GM12891 (cell line): ENCODE measurements around the gene STPG1.

Experiments used
- DNase-seq: peaks from one replicate; pipeline ENCODE4 v3.0.0; 2011; ENCODE audit warnings: low spot score; ENCODE audit not compliant: insufficient read length
- FAIRE-seq: peaks from 2 replicates; lab custom pipeline; 2011; peaks lifted over from hg19 to GRCh38; lab: Jason Lieb, UNC
- PAX5 ChIP-seq: IDR thresholded peaks from 2 replicates; pipeline ENCODE4 v1.6.1; 2011; ENCODE audit warnings: low read length, moderate library complexity, mild to moderate bottlenecking; ENCODE audit not compliant: insufficient read depth, severe bottlenecking
- POLR2A ChIP-seq: IDR thresholded peaks from 2 replicates; pipeline ENCODE4 v1.6.1; 2011; ENCODE audit warnings: low read depth, low read length, control low read depth
- POLR2AphosphoS5 ChIP-seq: IDR thresholded peaks from 2 replicates; pipeline ENCODE4 v1.6.1; 2011; ENCODE audit warnings: low read depth, low read length, control low read depth
- POU2F2 ChIP-seq: IDR thresholded peaks from 2 replicates; pipeline ENCODE4 v1.6.1; 2011; ENCODE audit warnings: low read depth, mild to moderate bottlenecking, control low read depth, low read length, moderate library complexity
- SPI1 ChIP-seq: IDR thresholded peaks from 2 replicates; pipeline ENCODE4 v1.6.1; 2011; ENCODE audit warnings: low read depth, low read length, control low read depth
- TAF1 ChIP-seq: IDR thresholded peaks from 2 replicates; pipeline ENCODE4 v1.6.1; 2011; ENCODE audit warnings: low read depth, low read length, control low read depth

STPG1 gene

DNA sequence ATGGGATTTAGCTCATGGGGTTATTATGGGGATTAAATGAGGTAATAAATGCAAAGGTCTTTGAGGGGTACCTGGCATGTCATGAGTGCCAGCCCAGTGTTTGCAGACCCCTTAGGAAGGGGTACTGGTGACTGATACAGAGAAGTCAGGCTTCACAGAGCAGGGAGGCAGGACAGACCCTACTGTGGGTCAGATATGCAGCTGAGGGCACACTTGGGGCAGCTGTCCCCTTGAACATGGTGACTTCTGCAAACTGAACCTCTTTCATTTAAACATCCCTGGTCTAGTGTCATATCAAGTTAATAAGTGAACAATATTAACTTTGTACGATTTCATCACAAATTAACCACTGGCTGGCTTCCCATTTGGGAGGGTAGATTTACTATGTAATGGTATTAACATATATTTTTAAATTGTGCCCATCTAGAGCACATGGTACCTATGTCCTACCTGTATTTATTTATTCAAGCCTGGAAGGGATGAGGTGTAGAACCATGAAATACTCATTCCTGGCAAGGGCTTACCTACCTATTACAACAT is 25.9 kb downstream of the STPG1 start:
- TF ChIP-seq PAX5 (no peak), SPI1 (no peak), POLR2A (no peak), POLR2AphosphoS5 (no peak), TAF1 (no peak)
- no peak for DNase-seq
- FAIRE-seq: no peak

- FAIRE-seq (no peak), DNase-seq (no peak)
- no peak for TF ChIP-seq SPI1
- no peak for TF ChIP-seq PAX5
- TF ChIP-seq TAF1: no peak
- no peak for TF ChIP-seq POLR2A
- TF ChIP-seq POLR2AphosphoS5: no peak
- TF ChIP-seq POU2F2: no peak
These were observed 26.7 kb downstream of the STPG1 start for GRCh38 chr1:24386931-24387330.

DNA sequence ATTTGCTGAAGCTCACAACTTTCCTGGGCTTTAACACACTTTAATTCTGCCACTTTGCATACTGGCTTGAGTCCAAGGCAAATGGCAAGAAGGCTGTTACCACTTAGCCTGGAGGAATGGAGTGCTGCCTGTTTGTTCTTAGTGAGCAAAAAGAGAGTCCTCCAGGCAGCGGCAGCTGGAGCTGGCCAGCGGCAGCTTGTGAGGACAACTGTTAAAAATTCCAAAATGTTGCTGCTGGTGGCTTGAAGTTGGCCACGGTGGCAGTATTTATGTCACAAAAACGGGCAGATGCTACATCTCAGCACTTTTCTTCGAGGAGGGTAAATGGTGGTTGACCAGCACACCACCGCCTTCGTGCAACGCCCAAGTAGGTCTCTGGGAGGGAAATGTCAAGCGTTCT is 27.3 kb downstream of the STPG1 start:
- DNase-seq (no peak), FAIRE-seq (no peak)
- TF ChIP-seq TAF1 (no peak), SPI1 (no peak), POLR2A (no peak), POU2F2 (no peak), PAX5 (no peak), POLR2AphosphoS5 (no peak)

DNA sequence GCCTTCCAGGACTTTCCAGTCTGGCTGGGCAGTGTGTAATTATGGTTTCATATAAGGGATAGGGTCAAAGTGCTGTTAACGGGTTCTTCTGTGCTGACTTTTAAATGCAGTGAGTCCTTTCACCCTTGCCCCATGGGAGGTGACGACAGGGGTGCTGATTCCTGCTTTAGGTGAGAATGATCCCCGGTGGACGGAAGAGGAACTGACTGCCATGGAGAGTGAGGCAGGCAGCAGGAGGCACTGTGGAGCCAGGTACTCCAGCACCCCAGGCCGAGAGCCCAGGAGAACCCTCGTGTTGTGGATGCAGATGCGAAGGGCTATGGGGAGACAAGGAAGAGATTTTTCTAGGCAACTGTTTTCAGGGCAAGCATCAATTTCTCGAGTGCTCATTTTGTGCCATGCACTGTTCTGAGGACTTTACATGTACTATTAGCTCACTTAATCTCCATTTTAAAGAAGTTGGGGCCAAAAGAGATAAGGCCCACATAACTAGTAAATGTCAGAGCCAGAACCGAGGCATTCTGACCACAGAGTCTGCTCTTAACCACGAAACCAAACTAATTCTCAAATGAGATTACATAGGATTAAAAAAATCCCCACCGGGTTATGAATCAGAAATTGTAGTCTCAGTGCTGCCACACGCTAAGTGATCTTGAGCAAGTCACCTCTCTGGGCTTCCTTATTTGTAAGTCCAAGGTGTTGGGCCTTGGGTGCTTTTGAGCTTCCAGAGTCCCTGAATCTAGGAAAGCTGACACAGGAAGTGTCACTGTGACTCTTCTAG is 28.2 kb downstream of the STPG1 start:
- FAIRE-seq: peak; percentile 69
- DNase-seq: no peak
- TF ChIP-seq POLR2A (no peak), SPI1 (peak; percentile 41; the same call in 1 of the 2 replicates)

DNA sequence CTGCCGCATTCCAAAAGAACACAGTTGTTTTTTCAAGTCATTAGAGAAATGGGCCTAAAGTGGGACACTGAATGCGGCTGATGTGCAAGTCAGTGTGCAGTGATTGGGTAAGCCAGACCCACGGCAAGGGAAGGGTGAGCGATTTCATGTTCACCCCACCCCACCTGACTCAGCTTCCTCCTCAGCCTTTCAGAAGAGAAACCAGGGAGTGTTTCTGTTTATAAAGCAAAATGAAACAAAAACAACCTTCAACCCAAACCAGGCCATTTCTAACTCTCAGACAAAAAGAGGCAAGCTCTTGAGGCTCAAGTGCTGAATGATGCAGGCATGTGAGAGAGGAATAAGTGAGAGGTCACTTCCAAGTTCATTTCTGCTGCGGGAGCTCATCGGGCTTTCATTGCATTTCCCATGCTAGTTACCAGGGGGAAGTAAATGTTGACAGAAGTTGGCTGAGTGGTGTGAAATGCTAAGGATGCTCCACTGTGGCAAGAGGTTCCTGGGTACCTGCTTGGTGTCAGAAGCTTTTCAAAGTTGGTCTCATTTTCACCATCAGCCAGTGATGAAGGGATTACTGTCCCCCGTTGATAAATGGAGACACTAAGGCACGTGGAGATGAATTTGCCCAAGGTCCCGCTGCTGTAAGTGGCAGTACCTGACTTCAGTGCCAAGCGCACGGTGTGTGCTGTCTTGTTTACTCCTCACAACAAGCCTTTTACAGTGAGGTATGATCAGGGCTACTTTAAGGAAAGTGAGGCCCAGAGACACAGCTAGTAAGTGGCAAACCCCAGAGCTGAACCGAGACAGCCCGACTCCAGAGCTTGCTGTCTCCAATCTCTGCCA is 29.1 kb downstream of the STPG1 start:
- DNase-seq (peak; percentile 34), FAIRE-seq (peak; percentile 70)
- TF ChIP-seq POLR2A: no peak
- no peak for TF ChIP-seq PAX5
- TF ChIP-seq POU2F2: no peak
- no peak for TF ChIP-seq POLR2AphosphoS5
- TF ChIP-seq TAF1: no peak
- TF ChIP-seq SPI1: no peak

DNA sequence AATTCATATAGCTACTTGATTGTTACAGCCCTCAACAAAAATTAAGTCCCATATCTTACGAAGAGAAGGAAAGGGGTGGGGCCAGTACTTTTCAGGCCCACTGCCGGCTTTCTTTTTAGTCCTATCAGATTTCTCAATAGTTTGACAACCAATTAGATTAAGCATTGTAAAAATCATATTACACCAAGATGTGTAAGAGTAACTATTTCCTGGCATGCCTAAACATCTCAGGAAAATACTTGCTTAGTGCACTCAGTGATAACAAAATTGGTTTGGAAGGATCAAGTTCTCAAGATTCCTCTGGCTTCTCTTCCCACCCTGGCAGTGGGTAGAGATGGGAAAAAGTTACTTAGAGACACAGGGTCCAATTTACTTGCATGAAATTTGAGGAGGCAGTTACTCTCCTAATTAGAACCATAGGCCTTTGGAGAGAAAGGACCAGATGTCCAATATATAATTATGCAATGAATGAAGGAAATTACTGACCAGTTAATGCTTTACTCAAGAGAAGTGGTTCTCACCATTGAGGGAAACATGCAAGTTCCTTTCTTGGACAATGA is 30.1 kb downstream of the STPG1 start:
- FAIRE-seq: no peak
- TF ChIP-seq TAF1 (no peak), POLR2A (no peak), POLR2AphosphoS5 (no peak), PAX5 (no peak)
- no peak for DNase-seq

DNA sequence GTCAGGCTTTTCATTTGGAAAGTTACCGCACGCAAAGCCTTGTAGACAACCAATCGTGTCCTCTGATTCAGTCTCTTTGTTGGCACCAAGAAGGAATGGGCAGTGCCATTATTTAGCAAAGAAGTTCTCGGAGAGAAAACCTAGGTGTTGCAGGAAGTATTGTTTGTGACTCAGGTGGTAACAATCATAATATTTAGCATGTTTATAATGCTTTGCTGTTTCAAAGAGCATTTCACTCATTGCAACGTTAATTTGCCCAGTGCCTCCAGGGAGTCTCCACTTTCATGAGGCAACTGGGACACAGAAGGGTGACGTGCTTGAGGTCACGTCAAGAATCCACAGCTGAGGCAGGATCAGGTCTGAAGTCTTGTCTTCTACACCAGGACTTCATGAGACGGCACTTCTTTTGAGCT is 31.4 kb downstream of the STPG1 start:
- FAIRE-seq (no peak), DNase-seq (no peak)
- TF ChIP-seq POLR2A: no peak
- TF ChIP-seq POU2F2: no peak
- TF ChIP-seq TAF1: no peak
- TF ChIP-seq POLR2AphosphoS5: no peak
- no peak for TF ChIP-seq PAX5

DNA sequence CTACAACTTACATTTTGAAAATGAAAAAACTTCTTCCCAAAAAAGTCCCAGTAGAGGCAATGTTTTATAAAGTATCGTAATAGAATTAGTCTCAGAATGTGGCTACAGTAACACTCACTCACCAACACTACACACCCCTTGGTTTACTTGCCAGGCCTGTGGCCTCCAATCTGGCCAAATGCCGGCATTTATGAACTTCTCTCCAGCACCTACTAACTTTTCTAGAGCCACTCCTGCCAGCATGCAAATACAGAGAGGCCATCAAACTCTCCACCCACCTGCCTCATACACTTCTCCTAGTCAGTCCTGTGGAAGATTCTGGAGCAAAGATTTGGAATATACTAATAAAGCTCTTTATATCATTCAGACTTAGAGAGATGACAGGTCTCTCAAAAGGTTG is 32.3 kb downstream of the STPG1 start:
- DNase-seq (no peak), FAIRE-seq (no peak)
- TF ChIP-seq TAF1: no peak
- TF ChIP-seq POLR2A: no peak
- no peak for TF ChIP-seq SPI1
- TF ChIP-seq POU2F2: no peak
- no peak for TF ChIP-seq POLR2AphosphoS5
- no peak for TF ChIP-seq PAX5

DNA sequence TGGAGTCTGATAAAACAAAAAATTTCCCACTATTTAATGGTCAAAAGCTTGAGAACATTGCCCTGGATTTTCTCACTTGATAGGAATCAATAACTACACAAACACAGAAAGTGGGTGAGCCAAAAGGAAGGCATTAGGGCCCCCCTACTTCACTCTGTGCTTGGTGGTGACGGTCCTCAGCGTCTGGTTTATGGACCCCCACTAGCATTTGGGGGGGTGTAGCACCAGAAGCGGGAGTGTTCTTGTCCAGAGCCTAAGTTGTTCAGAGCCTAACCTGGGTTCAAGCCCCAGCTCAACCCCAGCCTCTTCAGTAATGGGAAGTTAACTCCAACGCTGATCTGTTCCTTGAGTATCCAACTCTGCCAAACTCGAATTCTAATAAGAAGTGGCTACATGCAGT is 33.1 kb downstream of the STPG1 start:
- no peak for DNase-seq
- FAIRE-seq: no peak
- TF ChIP-seq PAX5: no peak
- TF ChIP-seq TAF1: no peak
- TF ChIP-seq POLR2AphosphoS5: no peak
- TF ChIP-seq POLR2A: no peak
- TF ChIP-seq SPI1: no peak
- no peak for TF ChIP-seq POU2F2
